Fibroblast of mammary gland (primary cell): ENCODE data around the gene GPS2.
A peak's percentile ranks its signal among the peaks of the same experiment; 100 is the strongest.

Experiments
- DNase-seq: peaks from one replicate; pipeline ENCODE4 v3.0.0-alpha.2; 2010; ENCODE audit warnings: low read depth
- H3K4me3 ChIP-seq: 2 replicates; pipeline ENCODE4 v1.5.1; 2011; ENCODE audit warnings: low read depth, mild to moderate bottlenecking, low read length, moderate library complexity; ENCODE audit not compliant: control insufficient read depth
- TF ChIP-seq, protein P1 (sequence below): conservative IDR thresholded peaks from 2 replicates; pipeline ENCODE4 v1.5.1; 2011; ENCODE audit warnings: low read depth, low read length, inconsistent platforms; ENCODE audit not compliant: control insufficient read depth, insufficient read depth

The GPS2 gene

GRCh38 chr17:7355573-7355972 is 40.4 kb upstream of the GPS2 start:
- TF ChIP-seq, protein P1, sequence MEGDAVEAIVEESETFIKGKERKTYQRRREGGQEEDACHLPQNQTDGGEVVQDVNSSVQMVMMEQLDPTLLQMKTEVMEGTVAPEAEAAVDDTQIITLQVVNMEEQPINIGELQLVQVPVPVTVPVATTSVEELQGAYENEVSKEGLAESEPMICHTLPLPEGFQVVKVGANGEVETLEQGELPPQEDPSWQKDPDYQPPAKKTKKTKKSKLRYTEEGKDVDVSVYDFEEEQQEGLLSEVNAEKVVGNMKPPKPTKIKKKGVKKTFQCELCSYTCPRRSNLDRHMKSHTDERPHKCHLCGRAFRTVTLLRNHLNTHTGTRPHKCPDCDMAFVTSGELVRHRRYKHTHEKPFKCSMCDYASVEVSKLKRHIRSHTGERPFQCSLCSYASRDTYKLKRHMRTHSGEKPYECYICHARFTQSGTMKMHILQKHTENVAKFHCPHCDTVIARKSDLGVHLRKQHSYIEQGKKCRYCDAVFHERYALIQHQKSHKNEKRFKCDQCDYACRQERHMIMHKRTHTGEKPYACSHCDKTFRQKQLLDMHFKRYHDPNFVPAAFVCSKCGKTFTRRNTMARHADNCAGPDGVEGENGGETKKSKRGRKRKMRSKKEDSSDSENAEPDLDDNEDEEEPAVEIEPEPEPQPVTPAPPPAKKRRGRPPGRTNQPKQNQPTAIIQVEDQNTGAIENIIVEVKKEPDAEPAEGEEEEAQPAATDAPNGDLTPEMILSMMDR = no peak
- no peak overlapping the region for H3K4me3 ChIP-seq
- DNase-seq = no peak

GRCh38 chr17:7355053-7355452 is 39.9 kb upstream of the GPS2 start, which contains the start of gene TMEM95:
TMEM95 (plus strand) TSS chr17:7355156; CDS start chr17:7355205, 49 bp downstream.
- TF ChIP-seq, protein P1 = no peak
- no peak within 1 kb of the TSS for H3K4me3 ChIP-seq
- no peak for DNase-seq

DNA sequence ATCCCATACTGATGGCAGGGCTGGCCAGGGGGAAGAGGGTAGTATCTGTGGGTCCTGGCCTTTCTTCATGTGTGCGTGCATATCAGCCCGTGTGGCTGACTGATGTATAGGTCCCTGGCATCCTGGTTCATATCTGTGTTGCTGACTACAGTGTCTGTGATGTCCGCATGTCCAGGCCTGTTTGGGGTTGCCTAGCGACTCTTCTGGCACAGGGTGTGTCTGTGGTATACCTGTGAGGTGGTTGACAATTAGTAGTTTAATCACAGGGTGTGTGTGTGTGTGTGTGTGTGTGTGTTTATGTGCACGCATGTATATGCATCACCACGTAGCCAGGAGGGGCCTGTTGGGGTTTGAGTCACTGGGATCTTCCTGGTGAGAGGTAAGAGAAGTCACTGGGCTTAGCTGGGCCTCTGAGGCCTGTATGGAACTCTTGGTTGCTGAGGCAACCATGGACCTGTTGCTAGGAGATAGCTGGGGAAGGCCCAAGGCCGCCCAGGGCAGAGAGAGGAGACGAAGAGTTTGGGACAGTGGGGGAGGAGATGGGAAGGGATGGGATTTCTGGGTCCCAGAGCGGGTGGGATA is 39.2 kb upstream of the GPS2 start:
- TF ChIP-seq, protein P1 = no peak
- H3K4me3 ChIP-seq = no peak overlapping the region
- peak; percentile 66 for DNase-seq

GRCh38 chr17:7352910-7353635 is 37.9 kb upstream of the GPS2 start:
- no peak for DNase-seq
- peak overlapping the region; percentile 71 for H3K4me3 ChIP-seq
- TF ChIP-seq, protein P1 = no peak

DNA sequence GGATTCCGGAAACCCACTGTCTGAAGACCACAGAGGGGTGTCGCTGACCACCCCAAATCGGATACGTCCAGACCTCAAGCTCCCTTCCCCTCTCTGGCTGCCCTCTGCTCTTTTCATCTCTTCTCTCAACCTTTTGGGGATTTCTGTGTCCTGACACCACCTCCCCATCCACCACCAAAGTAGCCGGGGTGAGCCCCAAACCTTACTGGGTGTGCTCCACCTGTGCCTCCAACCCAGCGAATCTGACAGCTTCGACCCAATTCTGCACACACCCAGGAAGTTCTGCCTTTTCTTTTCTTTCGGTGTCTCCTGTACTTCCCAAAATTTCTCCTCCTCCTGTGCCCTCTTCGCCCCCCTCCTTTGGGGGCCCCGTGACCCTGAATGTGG is 37.3 kb upstream of the GPS2 start:
- no peak for DNase-seq
- TF ChIP-seq, protein P1 = peak; percentile 43
- H3K4me3 ChIP-seq = peak overlapping the region; percentile 71

GRCh38 chr17:7351665-7352502 is 36.7 kb upstream of the GPS2 start, which contains the start of gene KCTD11:
KCTD11 (plus strand) TSS chr17:7352162.
- TF ChIP-seq, protein P1 = no peak
- DNase-seq = peak; percentile 84
- H3K4me3 ChIP-seq = peak within 1 kb of the TSS; percentile 75
